Neuron (in vitro differentiated cells): Measurements from ENCODE around the gene ITGA5.

Experiments used
- H2AFZ ChIP-seq: one replicate; pipeline ENCODE4 v1.6.1; 2013; ENCODE audit warnings: low read depth, mild to moderate bottlenecking, inconsistent platforms, low read length, moderate library complexity
- H3K27me3 ChIP-seq: one replicate; pipeline ENCODE4 v1.6.1; 2013; ENCODE audit warnings: low read length; ENCODE audit not compliant: insufficient read depth
- H3K36me3 ChIP-seq: one replicate; pipeline ENCODE4 v1.6.1; 2013; ENCODE audit warnings: low read length; ENCODE audit not compliant: insufficient read depth
- H3K4me1 ChIP-seq: one replicate; pipeline ENCODE4 v1.6.1; 2013; ENCODE audit warnings: low read length; ENCODE audit not compliant: insufficient read depth
- H3K4me3 ChIP-seq: 2 replicates; pipeline ENCODE4 v1.5.1; 2013; ENCODE audit warnings: mild to moderate bottlenecking, low read length, moderate library complexity
- H3K9me3 ChIP-seq: one replicate; pipeline ENCODE4 v1.6.1; 2013; ENCODE audit warnings: low read length

The ITGA5 gene

GRCh38 chr12:54398218-54398617 is 20.8 kb downstream of the ITGA5 start:
- no peaks in the 10 kb centered on the region for H3K4me1 ChIP-seq
- H3K4me3 ChIP-seq = no peak overlapping the region
- no peaks in the 10 kb centered on the region for H3K27me3 ChIP-seq
- no peak overlapping the region for H2AFZ ChIP-seq
- no peaks in the 10 kb centered on the region for H3K9me3 ChIP-seq
- H3K36me3 ChIP-seq = no peaks in the 10 kb centered on the region

GRCh38 chr12:54397157-54397556 is 21.9 kb downstream of the ITGA5 start:
- H3K27me3 ChIP-seq = no peaks in the 10 kb centered on the region
- H3K36me3 ChIP-seq = no peaks in the 10 kb centered on the region
- H3K4me1 ChIP-seq = no peaks in the 10 kb centered on the region
- H2AFZ ChIP-seq = no peak overlapping the region
- H3K9me3 ChIP-seq = no peaks in the 10 kb centered on the region
- H3K4me3 ChIP-seq = no peak overlapping the region

GRCh38 chr12:54395545-54395944 is 23.5 kb downstream of the ITGA5 start:
- Histone ChIP-seq H3K27me3 (no peaks in the 10 kb centered on the region), H2AFZ (no peak overlapping the region), H3K4me1 (no peaks in the 10 kb centered on the region), H3K36me3 (no peaks in the 10 kb centered on the region), H3K9me3 (no peaks in the 10 kb centered on the region), H3K4me3 (no peak overlapping the region)

GRCh38 chr12:54394986-54395385 is 24.1 kb downstream of the ITGA5 start:
- Histone ChIP-seq H2AFZ (no peak overlapping the region), H3K4me1 (peaks cover 3% of the 10 kb centered on the region), H3K36me3 (no peaks in the 10 kb centered on the region), H3K4me3 (no peak overlapping the region), H3K9me3 (no peaks in the 10 kb centered on the region), H3K27me3 (no peaks in the 10 kb centered on the region)

GRCh38 chr12:54394281-54394719 is 24.8 kb downstream of the ITGA5 start:
- Histone ChIP-seq H3K9me3 (no peaks in the 10 kb centered on the region), H2AFZ (no peak overlapping the region), H3K4me3 (no peak overlapping the region), H3K4me1 (peaks cover 3% of the 10 kb centered on the region), H3K36me3 (no peaks in the 10 kb centered on the region), H3K27me3 (no peaks in the 10 kb centered on the region)

- Histone ChIP-seq H2AFZ (no peak overlapping the region), H3K27me3 (no peaks in the 10 kb centered on the region), H3K36me3 (no peaks in the 10 kb centered on the region), H3K4me1 (peaks cover 3% of the 10 kb centered on the region), H3K9me3 (no peaks in the 10 kb centered on the region), H3K4me3 (no peak overlapping the region)
Observed at GRCh38 chr12:54393743-54394142, 25.3 kb downstream of the ITGA5 start.

GRCh38 chr12:54393207-54393609 is 25.9 kb downstream of the ITGA5 start:
- Histone ChIP-seq H2AFZ (no peak overlapping the region), H3K9me3 (no peaks in the 10 kb centered on the region), H3K36me3 (no peaks in the 10 kb centered on the region), H3K27me3 (peaks cover 1% of the 10 kb centered on the region), H3K4me3 (no peak overlapping the region), H3K4me1 (peaks cover 3% of the 10 kb centered on the region)

- H3K4me1 ChIP-seq = peaks cover 3% of the 10 kb centered on the region
Observed at GRCh38 chr12:54392485-54393206, 26.4 kb downstream of the ITGA5 start.

GRCh38 chr12:54390668-54391551 is 28.2 kb downstream of the ITGA5 start:
- H3K4me1 ChIP-seq = peaks cover 15% of the 10 kb centered on the region
- H2AFZ ChIP-seq = no peak overlapping the region
- peaks cover 3% of the 10 kb centered on the region for H3K27me3 ChIP-seq
- H3K4me3 ChIP-seq = no peak overlapping the region
- H3K9me3 ChIP-seq = no peaks in the 10 kb centered on the region
- H3K36me3 ChIP-seq = no peaks in the 10 kb centered on the region

More at GRCh38 chr12:54392485-54393206, 26.4 kb downstream of the ITGA5 start:
- H3K27me3 ChIP-seq = peaks cover 3% of the 10 kb centered on the region
- H3K36me3 ChIP-seq = no peaks in the 10 kb centered on the region
- H3K4me3 ChIP-seq = no peak overlapping the region
- no peak overlapping the region for H2AFZ ChIP-seq
- no peaks in the 10 kb centered on the region for H3K9me3 ChIP-seq

GRCh38 chr12:54390176-54390667 is 28.8 kb downstream of the ITGA5 start:
- H3K4me3 ChIP-seq = no peak overlapping the region

GRCh38 chr12:54389607-54390175 is 29.4 kb downstream of the ITGA5 start:
- peaks cover 24% of the 10 kb centered on the region for H3K4me1 ChIP-seq
- H3K9me3 ChIP-seq = no peaks in the 10 kb centered on the region
- peaks cover 3% of the 10 kb centered on the region for H3K27me3 ChIP-seq
- no peak overlapping the region for H2AFZ ChIP-seq
- no peak overlapping the region for H3K4me3 ChIP-seq
- H3K36me3 ChIP-seq = no peaks in the 10 kb centered on the region

More at GRCh38 chr12:54390176-54390667, 28.8 kb downstream of the ITGA5 start:
- Histone ChIP-seq H3K36me3 (no peaks in the 10 kb centered on the region), H3K4me1 (peaks cover 21% of the 10 kb centered on the region), H3K27me3 (peaks cover 3% of the 10 kb centered on the region), H3K9me3 (no peaks in the 10 kb centered on the region), H2AFZ (no peak overlapping the region)

GRCh38 chr12:54389134-54389508 is 29.9 kb downstream of the ITGA5 start:
- Histone ChIP-seq H3K27me3 (peaks cover 3% of the 10 kb centered on the region), H3K36me3 (no peaks in the 10 kb centered on the region), H3K9me3 (no peaks in the 10 kb centered on the region), H2AFZ (no peak overlapping the region), H3K4me3 (no peak overlapping the region), H3K4me1 (peaks cover 24% of the 10 kb centered on the region)
